HL-60 (cell line): ENCODE data around the gene ERC2.

Source experiments
- POLR2AphosphoS5 ChIP-seq: IDR thresholded peaks from 2 replicates; pipeline ENCODE4 v1.6.1; 2012; ENCODE audit warnings: low read depth
- TF ChIP-seq, protein P1 (sequence below): IDR thresholded peaks from one replicate; pipeline ENCODE4 v1.5.1; 2011; ENCODE audit warnings: low read length, control low read depth, inconsistent platforms; ENCODE audit not compliant: insufficient read depth

DNA sequence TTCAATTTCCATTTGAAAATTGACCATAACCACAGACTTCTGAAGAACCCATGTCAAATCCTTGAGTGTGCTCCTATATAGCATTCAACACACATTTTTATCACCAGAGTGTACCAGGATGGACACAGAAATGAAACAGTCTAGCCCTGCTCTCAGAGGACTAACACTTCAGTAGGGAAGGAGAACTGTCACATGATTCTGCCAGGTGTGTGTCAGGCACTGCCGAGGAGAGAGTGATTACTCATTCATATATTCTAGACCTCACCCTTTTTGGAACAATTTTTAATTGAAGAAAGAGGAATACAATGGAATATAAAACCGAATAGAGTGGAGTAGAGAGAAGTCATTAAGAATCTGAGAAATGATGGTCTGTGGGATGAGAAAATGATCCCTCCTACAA, 125.8 kb downstream of the ERC2 start:
- TF ChIP-seq, protein P1, sequence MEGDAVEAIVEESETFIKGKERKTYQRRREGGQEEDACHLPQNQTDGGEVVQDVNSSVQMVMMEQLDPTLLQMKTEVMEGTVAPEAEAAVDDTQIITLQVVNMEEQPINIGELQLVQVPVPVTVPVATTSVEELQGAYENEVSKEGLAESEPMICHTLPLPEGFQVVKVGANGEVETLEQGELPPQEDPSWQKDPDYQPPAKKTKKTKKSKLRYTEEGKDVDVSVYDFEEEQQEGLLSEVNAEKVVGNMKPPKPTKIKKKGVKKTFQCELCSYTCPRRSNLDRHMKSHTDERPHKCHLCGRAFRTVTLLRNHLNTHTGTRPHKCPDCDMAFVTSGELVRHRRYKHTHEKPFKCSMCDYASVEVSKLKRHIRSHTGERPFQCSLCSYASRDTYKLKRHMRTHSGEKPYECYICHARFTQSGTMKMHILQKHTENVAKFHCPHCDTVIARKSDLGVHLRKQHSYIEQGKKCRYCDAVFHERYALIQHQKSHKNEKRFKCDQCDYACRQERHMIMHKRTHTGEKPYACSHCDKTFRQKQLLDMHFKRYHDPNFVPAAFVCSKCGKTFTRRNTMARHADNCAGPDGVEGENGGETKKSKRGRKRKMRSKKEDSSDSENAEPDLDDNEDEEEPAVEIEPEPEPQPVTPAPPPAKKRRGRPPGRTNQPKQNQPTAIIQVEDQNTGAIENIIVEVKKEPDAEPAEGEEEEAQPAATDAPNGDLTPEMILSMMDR: no peak
- TF ChIP-seq POLR2AphosphoS5: no peak
